SK-N-SH (cell line): Measurements from ENCODE around the gene TSNAXIP1. TPM values are rescaled to one million over a fixed set of nuclear protein-coding genes. Genes with fewer than 3 reads are reported as not detected.

ENCODE experiments used
- CTCF ChIA-PET: fragments of 300-600, 350-600 bp; formaldehyde crosslinking; extraction: SDS; loops from one replicate; lab custom pipeline; 2021; lab: Yijun Ruan, JAX
- POLR2A ChIA-PET: fragments of 350-600 bp; sonication (Branson Sonifier 250); formaldehyde crosslinking; extraction: SDS; loops from one replicate; lab custom pipeline; 2020; ENCODE audit warnings: antibody characterized with exemption, inconsistent platforms; lab: Yijun Ruan, JAX
- DNase-seq: peaks from one replicate; pipeline ENCODE4 v3.0.0; 2012
- H2AFZ ChIP-seq: fragments of 200-600 bp; sonication (generic); 2 replicates; pipeline ENCODE4 v1.8.1; 2016; ENCODE audit warnings: antibody characterized with exemption, mild to moderate bottlenecking, low read depth
- H3F3A ChIP-seq: fragments of 200-600 bp; sonication (generic); replicated peaks from 2 replicates; pipeline ENCODE3; 2016; ENCODE audit warnings: antibody characterized with exemption, mild to moderate bottlenecking; ENCODE audit not compliant: insufficient read depth
- H3K27ac ChIP-seq, 2 experiments: fragments of 200-500 bp in 1 of 2; fragments of 200-600 bp in 1 of 2; sonication (Bioruptor generic) in 1 of 2; sonication (generic), shearing (Covaris generic) in 1 of 2; 2 replicates each; pipeline versions ENCODE4 v1.5.1 to v1.6.1; 2014 to 2016; ENCODE audit warnings: low read depth in 2 of 2, inconsistent platforms in 1 of 2, low read length in 1 of 2, mild to moderate bottlenecking in 1 of 2, mixed read lengths in 1 of 2
- H3K27me3 ChIP-seq: fragments of 200-600 bp; sonication (generic), shearing (Covaris generic); 2 replicates; pipeline ENCODE4 v1.6.1; 2016; ENCODE audit warnings: mixed run types; ENCODE audit not compliant: insufficient read depth
- H3K36me3 ChIP-seq, 2 experiments: fragments of 200-500 bp in 1 of 2; fragments of 200-600 bp in 1 of 2; sonication (Bioruptor generic) in 1 of 2; sonication (generic) in 1 of 2; replicated peaks in 1 of 2; 2 replicates each; pipeline versions ENCODE3 to v1.5.1; 2014 to 2016; ENCODE audit warnings: low read length in 1 of 2, mild to moderate bottlenecking in 1 of 2; ENCODE audit not compliant: insufficient read depth in 2 of 2, control insufficient read depth in 1 of 2
- H3K4me1 ChIP-seq, 2 experiments: fragments of 200-500 bp in 1 of 2; fragments of 200-600 bp in 1 of 2; sonication (Bioruptor generic) in 1 of 2; sonication (generic), shearing (Covaris generic) in 1 of 2; 2 replicates each; pipeline versions ENCODE4 v1.5.1 to v1.6.1; 2014 to 2016; ENCODE audit warnings: low read depth in 1 of 2, low read length in 1 of 2, mixed run types in 1 of 2; ENCODE audit not compliant: insufficient read depth in 2 of 2, control insufficient read depth in 1 of 2
- H3K4me2 ChIP-seq: fragments of 200-600 bp; sonication (generic), shearing (Covaris generic); 2 replicates; pipeline ENCODE4 v1.6.1; 2017; ENCODE audit warnings: mixed run types
- H3K4me3 ChIP-seq, 2 experiments: fragments of 200-500 bp in 1 of 2; fragments of 200-600 bp in 1 of 2; sonication (Bioruptor generic) in 1 of 2; sonication (generic), shearing (Covaris generic) in 1 of 2; 2 replicates each; pipeline versions ENCODE4 v1.5.1 to v1.8.1; 2014 to 2016; ENCODE audit warnings: low read depth in 2 of 2, inconsistent platforms in 1 of 2, low read length in 1 of 2, mild to moderate bottlenecking in 1 of 2, mixed read lengths in 1 of 2, moderate library complexity in 1 of 2
- H3K79me2 ChIP-seq: fragments of 200-600 bp; sonication (generic); 2 replicates; pipeline ENCODE4 v1.8.1; 2017; ENCODE audit warnings: mild to moderate bottlenecking; ENCODE audit not compliant: insufficient read depth
- H3K9ac ChIP-seq: fragments of 200-600 bp; sonication (generic); 2 replicates; pipeline ENCODE4 v1.6.1; 2017; ENCODE audit warnings: mixed run types
- H3K9me2 ChIP-seq: fragments of 200-600 bp; sonication (generic); 2 replicates; pipeline ENCODE4 v1.6.1; 2017; ENCODE audit warnings: mixed run types
- H3K9me3 ChIP-seq: fragments of 200-600 bp; sonication (generic); 2 replicates; pipeline ENCODE4 v1.6.1; 2017; ENCODE audit warnings: mixed run types, mild to moderate bottlenecking, moderate library complexity
- H4K20me1 ChIP-seq: fragments of 200-600 bp; sonication (generic); 2 replicates; pipeline ENCODE4 v1.6.1; 2017; ENCODE audit warnings: mild to moderate bottlenecking, mixed run types; ENCODE audit not compliant: insufficient read depth
- EP300 ChIP-seq, 2 experiments: IDR thresholded peaks; 2 replicates each; pipeline versions ENCODE4 v1.4.0 to v1.6.1; 2012; ENCODE audit warnings: borderline replicate concordance in 1 of 2, low read depth in 1 of 2, low read length in 1 of 2
- EZH2phosphoT487 ChIP-seq: fragments of 200-600 bp; sonication (generic); IDR thresholded peaks from 2 replicates; pipeline ENCODE4 v1.6.1; 2017; ENCODE audit warnings: low read depth, mixed run types, mild to moderate bottlenecking, antibody characterized with exemption, moderate library complexity, borderline replicate concordance
- FOSL2 ChIP-seq: IDR thresholded peaks from 2 replicates; pipeline ENCODE4 v1.4.0; 2012; ENCODE audit warnings: low read depth, mild to moderate bottlenecking, moderate library complexity, borderline replicate concordance
- FOXJ3 ChIP-seq: sonication (generic); formaldehyde crosslinking; IDR thresholded peaks from 2 replicates; pipeline ENCODE4 v1.5.1; 2020; ENCODE audit warnings: mild to moderate bottlenecking, missing genetic modification reagents
- GABPA ChIP-seq: IDR thresholded peaks from 2 replicates; pipeline ENCODE4 v1.4.0; 2012; ENCODE audit warnings: low read depth, mild to moderate bottlenecking
- MXI1 ChIP-seq: IDR thresholded peaks from 2 replicates; pipeline ENCODE4 v1.6.1; 2012; ENCODE audit warnings: mild to moderate bottlenecking, low read depth, low read length, improper control_type of control experiment
- NRF1 ChIP-seq: IDR thresholded peaks from 2 replicates; pipeline ENCODE4 v1.6.1; 2012; ENCODE audit warnings: low read depth, mild to moderate bottlenecking, low read length
- POLR2AphosphoS5 ChIP-seq: IDR thresholded peaks from 2 replicates; pipeline ENCODE4 v1.6.1; 2012; ENCODE audit warnings: low read depth, low read length
- RXRA ChIP-seq: IDR thresholded peaks from 2 replicates; pipeline ENCODE4 v1.4.0; 2012; ENCODE audit warnings: low read depth, mild to moderate bottlenecking, borderline replicate concordance
- TAF1 ChIP-seq: IDR thresholded peaks from 2 replicates; pipeline ENCODE4 v1.6.1; 2012; ENCODE audit warnings: low read depth, mild to moderate bottlenecking, low read length, moderate library complexity, borderline replicate concordance
- YY1 ChIP-seq: IDR thresholded peaks from 2 replicates; pipeline ENCODE4 v1.4.0; 2012; ENCODE audit warnings: low read depth, mild to moderate bottlenecking
- WGBS: methylation state at CpG from one replicate; pipeline ENCODE4 v1.1.6; 2017; ENCODE audit warnings: low lambda C conversion rate; 5-methylcytosine and 5-hydroxymethylcytosine counted together
- polyA plus RNA-seq, 3 experiments: library from polyadenylated mRNA; depleted of rRNA; stranded (reverse); fragments of >200 nt; gene quantifications; 2 replicates each; pipeline ENCODE4 v1.2.3, GENCODE V29; 2012
- TF ChIP-seq, protein P1 (sequence below): IDR thresholded peaks from 2 replicates; pipeline ENCODE4 v1.6.1; 2012; ENCODE audit warnings: mild to moderate bottlenecking, low read depth, low read length, moderate library complexity
- TF ChIP-seq, protein P2 (sequence below): fragments of 150-350 bp; IDR thresholded peaks from 2 replicates; pipeline ENCODE4 v1.6.1; 2017; ENCODE audit warnings: antibody characterized with exemption, low read length, low read depth, borderline replicate concordance
- TF ChIP-seq, protein P3 (sequence below): IDR thresholded peaks from 2 replicates; pipeline ENCODE4 v1.4.0; 2012; ENCODE audit warnings: low read depth
- TF ChIP-seq, protein P4 (sequence below): IDR thresholded peaks from 2 replicates; pipeline ENCODE4; 2012
- TF ChIP-seq, protein P5 (sequence below): IDR thresholded peaks from 2 replicates; pipeline ENCODE4 v1.4.0; 2012; ENCODE audit warnings: low read depth, borderline replicate concordance

TSNAXIP1 gene
- polyA plus RNA-seq, 1 of the 3 experiments (the other 2 are of a cell fraction), result 4.4 TPM

DNA sequence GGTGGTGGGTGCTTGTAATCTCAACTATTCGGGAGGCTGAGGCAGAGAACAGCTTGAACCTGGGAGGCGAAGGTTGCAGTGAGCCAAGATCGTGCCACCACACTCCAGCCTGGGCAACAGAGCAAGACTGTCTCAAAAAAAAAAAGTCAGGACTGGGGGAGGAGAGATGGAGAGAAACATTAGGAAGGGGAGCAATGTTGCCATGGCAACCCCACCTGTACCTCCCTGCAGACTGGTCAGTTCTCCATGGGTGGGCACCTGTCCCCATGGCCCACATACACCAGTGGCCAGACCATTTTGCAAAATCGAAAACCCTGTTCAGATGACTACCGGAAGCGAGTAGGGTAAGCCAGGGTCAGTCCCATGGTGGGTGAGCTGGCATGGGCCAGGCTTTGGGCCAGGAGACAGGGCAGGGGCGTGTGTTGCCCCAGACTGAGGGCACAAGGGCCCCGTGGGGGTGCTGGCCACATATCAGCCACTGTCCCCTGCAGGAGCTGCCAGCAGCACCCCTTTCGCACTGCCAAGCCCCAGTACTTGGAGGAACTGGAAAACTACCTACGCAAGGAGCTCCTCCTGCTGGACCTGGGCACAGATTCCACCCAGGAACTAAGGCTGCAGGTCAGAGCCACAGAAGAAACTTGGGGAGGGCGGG is 14.0 kb downstream of the TSNAXIP1 start:
- no peaks in the 10 kb centered on the region for H3K4me1 ChIP-seq

DNA sequence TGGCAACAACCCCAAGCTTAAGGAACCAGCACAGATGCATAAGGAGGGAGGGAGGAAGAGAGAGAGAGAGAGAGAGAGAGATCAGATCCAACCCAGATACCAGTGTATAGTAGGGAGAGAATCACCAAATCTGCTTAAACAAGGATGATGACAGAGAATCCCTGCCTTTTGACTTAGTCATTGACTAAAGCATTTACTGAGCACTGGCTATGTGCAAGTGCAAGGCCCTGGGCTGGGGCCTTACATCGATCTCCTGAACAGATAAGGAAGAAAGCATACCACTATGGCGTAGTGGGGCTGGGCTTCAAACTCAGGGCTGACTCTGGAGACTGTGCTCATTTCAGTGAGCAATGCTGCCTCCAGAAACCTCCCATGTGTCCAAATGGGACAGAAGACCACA is 15.8 kb downstream of the TSNAXIP1 start:
- H3K79me2 ChIP-seq, result no peaks in the 10 kb centered on the region
- no peaks in the 10 kb centered on the region for H3K9me3 ChIP-seq
- no peak overlapping the region for H3K4me3 ChIP-seq
- ChIA-PET CTCF (no interaction called here), POLR2A (no interaction called here)
- no peak for DNase-seq
- H3K4me2 ChIP-seq, result no peak overlapping the region
- no peak overlapping the region for H3K27ac ChIP-seq
- no peak overlapping the region for H2AFZ ChIP-seq
- H3K36me3 ChIP-seq, result peaks cover 0 to 14% of the 10 kb centered on the region in 2 experiments
- H3F3A ChIP-seq, result no peaks in the 10 kb centered on the region
- H3K9me2 ChIP-seq, result no peaks in the 10 kb centered on the region
- no peaks in the 10 kb centered on the region for H3K27me3 ChIP-seq
- no peaks in the 10 kb centered on the region for H3K4me1 ChIP-seq
- H4K20me1 ChIP-seq, result no peaks in the 10 kb centered on the region
- WGBS, result 71% methylated on average over 2 of the region's 2 CpGs
- H3K9ac ChIP-seq, result no peak overlapping the region
- no peak for TF ChIP-seq GABPA
- TF ChIP-seq, protein P1, sequence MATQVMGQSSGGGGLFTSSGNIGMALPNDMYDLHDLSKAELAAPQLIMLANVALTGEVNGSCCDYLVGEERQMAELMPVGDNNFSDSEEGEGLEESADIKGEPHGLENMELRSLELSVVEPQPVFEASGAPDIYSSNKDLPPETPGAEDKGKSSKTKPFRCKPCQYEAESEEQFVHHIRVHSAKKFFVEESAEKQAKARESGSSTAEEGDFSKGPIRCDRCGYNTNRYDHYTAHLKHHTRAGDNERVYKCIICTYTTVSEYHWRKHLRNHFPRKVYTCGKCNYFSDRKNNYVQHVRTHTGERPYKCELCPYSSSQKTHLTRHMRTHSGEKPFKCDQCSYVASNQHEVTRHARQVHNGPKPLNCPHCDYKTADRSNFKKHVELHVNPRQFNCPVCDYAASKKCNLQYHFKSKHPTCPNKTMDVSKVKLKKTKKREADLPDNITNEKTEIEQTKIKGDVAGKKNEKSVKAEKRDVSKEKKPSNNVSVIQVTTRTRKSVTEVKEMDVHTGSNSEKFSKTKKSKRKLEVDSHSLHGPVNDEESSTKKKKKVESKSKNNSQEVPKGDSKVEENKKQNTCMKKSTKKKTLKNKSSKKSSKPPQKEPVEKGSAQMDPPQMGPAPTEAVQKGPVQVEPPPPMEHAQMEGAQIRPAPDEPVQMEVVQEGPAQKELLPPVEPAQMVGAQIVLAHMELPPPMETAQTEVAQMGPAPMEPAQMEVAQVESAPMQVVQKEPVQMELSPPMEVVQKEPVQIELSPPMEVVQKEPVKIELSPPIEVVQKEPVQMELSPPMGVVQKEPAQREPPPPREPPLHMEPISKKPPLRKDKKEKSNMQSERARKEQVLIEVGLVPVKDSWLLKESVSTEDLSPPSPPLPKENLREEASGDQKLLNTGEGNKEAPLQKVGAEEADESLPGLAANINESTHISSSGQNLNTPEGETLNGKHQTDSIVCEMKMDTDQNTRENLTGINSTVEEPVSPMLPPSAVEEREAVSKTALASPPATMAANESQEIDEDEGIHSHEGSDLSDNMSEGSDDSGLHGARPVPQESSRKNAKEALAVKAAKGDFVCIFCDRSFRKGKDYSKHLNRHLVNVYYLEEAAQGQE, result no peak
- no peak for TF ChIP-seq EP300 (IDR thresholded peaks at IDR 0.05; ENCODE audit: borderline replicate concordance in 1 of 2, low read depth in 1 of 2, low read length in 1 of 2)
- no peak for TF ChIP-seq RXRA
- no peak for TF ChIP-seq EZH2phosphoT487
- TF ChIP-seq NRF1, result no peak
- no peak for TF ChIP-seq MXI1

More for the DNA sequence above, 14.0 kb downstream of the TSNAXIP1 start:
- Histone ChIP-seq H3K4me2 (no peak overlapping the region), H3F3A (no peaks in the 10 kb centered on the region), H2AFZ (no peak overlapping the region), H3K9me3 (no peaks in the 10 kb centered on the region), H3K27me3 (no peaks in the 10 kb centered on the region), H3K79me2 (no peaks in the 10 kb centered on the region), H3K9me2 (no peaks in the 10 kb centered on the region), H3K27ac (no peak overlapping the region)
- CTCF ChIA-PET, result interaction anchor here (0.8 to 1.4 kb wide), 4 partner anchors 13 to 300 kb away, joined by 3 to 4 read pairs (median 4); no protein-coding TSS in a partner anchor
- DNase-seq, result no peak
- TF ChIP-seq, protein P2, sequence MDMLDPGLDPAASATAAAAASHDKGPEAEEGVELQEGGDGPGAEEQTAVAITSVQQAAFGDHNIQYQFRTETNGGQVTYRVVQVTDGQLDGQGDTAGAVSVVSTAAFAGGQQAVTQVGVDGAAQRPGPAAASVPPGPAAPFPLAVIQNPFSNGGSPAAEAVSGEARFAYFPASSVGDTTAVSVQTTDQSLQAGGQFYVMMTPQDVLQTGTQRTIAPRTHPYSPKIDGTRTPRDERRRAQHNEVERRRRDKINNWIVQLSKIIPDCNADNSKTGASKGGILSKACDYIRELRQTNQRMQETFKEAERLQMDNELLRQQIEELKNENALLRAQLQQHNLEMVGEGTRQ, result no peak
- TF ChIP-seq YY1 (no peak), POLR2AphosphoS5 (no peak), FOSL2 (no peak), FOXJ3 (CRISPR knock-in tag) (no peak), TAF1 (no peak)
- TF ChIP-seq, protein P3, sequence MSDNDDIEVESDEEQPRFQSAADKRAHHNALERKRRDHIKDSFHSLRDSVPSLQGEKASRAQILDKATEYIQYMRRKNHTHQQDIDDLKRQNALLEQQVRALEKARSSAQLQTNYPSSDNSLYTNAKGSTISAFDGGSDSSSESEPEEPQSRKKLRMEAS, result no peak
- TF ChIP-seq, protein P4, sequence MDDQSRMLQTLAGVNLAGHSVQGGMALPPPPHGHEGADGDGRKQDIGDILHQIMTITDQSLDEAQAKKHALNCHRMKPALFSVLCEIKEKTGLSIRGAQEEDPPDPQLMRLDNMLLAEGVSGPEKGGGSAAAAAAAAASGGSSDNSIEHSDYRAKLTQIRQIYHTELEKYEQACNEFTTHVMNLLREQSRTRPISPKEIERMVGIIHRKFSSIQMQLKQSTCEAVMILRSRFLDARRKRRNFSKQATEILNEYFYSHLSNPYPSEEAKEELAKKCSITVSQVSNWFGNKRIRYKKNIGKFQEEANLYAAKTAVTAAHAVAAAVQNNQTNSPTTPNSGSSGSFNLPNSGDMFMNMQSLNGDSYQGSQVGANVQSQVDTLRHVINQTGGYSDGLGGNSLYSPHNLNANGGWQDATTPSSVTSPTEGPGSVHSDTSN, result no peak
- TF ChIP-seq, protein P5, sequence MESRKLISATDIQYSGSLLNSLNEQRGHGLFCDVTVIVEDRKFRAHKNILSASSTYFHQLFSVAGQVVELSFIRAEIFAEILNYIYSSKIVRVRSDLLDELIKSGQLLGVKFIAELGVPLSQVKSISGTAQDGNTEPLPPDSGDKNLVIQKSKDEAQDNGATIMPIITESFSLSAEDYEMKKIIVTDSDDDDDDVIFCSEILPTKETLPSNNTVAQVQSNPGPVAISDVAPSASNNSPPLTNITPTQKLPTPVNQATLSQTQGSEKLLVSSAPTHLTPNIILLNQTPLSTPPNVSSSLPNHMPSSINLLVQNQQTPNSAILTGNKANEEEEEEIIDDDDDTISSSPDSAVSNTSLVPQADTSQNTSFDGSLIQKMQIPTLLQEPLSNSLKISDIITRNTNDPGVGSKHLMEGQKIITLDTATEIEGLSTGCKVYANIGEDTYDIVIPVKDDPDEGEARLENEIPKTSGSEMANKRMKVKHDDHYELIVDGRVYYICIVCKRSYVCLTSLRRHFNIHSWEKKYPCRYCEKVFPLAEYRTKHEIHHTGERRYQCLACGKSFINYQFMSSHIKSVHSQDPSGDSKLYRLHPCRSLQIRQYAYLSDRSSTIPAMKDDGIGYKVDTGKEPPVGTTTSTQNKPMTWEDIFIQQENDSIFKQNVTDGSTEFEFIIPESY, result no peak
- TF ChIP-seq, all 33 proteins: peak for 0
- Histone ChIP-seq H4K20me1 (no peaks in the 10 kb centered on the region), H3K9ac (no peak overlapping the region), H3K36me3 (no peaks in the 10 kb centered on the region), H3K4me3 (no peak overlapping the region)
- POLR2A ChIA-PET, result no interaction called here
- 87% methylated on average over 4 of the region's 11 CpGs for WGBS
